ENCODE data around the gene SDK1.

DNA sequence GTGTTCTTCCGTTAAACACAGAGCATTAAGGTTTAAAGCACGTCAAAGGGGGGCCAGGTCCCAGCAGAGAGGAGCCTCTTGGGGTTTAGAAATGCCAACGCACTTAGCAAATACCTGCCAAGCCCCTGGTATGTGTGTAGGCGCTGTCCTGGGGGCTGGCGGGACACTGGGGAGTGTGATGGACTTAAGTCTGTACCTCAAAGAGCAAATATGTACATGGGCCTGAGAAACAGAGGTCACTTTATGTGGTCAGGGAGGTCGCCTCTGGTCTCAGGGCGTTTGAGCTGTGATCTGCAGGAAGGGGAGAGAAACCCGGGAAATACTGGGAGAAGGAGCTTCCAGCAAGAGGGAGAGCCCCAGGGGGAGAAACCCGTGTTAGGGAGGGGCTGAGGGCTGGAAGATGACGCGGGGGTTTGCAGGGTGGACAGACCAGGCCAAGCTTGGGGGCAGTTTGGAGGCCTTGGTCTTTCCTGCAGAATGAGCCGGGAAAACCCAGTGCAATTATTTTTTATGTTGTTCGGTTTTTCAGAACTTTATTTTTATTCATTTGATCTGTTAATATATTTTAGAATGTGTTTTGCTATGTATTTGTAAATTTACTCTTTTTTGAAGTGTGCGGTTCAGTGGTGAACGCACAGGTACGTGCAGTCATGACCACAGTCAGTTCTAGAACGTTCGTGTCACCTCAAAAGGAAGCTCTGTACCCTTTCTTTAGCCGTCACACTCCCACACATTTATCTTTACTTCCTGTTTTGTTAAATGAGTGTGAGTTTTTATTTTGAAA lies 939.7 kb downstream of the SDK1 start:
- TF ChIP-seq, protein P1, sequence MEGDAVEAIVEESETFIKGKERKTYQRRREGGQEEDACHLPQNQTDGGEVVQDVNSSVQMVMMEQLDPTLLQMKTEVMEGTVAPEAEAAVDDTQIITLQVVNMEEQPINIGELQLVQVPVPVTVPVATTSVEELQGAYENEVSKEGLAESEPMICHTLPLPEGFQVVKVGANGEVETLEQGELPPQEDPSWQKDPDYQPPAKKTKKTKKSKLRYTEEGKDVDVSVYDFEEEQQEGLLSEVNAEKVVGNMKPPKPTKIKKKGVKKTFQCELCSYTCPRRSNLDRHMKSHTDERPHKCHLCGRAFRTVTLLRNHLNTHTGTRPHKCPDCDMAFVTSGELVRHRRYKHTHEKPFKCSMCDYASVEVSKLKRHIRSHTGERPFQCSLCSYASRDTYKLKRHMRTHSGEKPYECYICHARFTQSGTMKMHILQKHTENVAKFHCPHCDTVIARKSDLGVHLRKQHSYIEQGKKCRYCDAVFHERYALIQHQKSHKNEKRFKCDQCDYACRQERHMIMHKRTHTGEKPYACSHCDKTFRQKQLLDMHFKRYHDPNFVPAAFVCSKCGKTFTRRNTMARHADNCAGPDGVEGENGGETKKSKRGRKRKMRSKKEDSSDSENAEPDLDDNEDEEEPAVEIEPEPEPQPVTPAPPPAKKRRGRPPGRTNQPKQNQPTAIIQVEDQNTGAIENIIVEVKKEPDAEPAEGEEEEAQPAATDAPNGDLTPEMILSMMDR (IDR thresholded peaks at IDR 0.05): no peak
- TF ChIP-seq POLR2A (IDR thresholded peaks at IDR 0.05): no peak
